PC-9 (cell line): Measurements from ENCODE around the gene APOL6.

Experiments used
- EZH2 ChIP-seq: fragments of 200-600 bp; sonication (generic); IDR thresholded peaks from 2 replicates; pipeline ENCODE4 v1.8.0; 2017; ENCODE audit warnings: antibody characterized with exemption, low read depth
- TF ChIP-seq, protein P1 (sequence below): fragments of 200-600 bp; sonication (generic); conservative IDR thresholded peaks from 2 replicates; pipeline ENCODE4 v1.6.1; 2017; ENCODE audit warnings: mixed run types, antibody characterized with exemption, mild to moderate bottlenecking, moderate library complexity

DNA sequence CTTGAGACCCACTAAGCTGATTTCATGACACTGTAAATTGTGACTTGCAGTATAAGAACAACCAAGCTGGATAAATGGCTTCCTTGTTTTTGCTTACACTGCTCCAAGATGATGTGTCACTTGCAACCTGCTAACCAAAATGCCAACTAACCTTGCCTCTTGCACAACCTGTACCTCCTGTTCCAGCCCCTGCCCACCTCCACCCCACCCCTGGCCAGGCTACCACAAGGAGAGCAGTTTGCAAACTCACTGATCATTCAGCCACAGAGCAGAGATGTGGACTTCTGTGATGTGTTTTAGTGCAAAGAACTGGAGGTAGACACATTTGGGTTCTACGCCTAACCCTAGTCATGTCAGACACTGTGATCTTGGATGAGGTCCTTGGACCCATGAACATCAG lies 4.3 kb upstream of the APOL6 start:
- TF ChIP-seq, protein P1, sequence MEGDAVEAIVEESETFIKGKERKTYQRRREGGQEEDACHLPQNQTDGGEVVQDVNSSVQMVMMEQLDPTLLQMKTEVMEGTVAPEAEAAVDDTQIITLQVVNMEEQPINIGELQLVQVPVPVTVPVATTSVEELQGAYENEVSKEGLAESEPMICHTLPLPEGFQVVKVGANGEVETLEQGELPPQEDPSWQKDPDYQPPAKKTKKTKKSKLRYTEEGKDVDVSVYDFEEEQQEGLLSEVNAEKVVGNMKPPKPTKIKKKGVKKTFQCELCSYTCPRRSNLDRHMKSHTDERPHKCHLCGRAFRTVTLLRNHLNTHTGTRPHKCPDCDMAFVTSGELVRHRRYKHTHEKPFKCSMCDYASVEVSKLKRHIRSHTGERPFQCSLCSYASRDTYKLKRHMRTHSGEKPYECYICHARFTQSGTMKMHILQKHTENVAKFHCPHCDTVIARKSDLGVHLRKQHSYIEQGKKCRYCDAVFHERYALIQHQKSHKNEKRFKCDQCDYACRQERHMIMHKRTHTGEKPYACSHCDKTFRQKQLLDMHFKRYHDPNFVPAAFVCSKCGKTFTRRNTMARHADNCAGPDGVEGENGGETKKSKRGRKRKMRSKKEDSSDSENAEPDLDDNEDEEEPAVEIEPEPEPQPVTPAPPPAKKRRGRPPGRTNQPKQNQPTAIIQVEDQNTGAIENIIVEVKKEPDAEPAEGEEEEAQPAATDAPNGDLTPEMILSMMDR = no peak
- no peak for TF ChIP-seq EZH2
